K562 treated with DMSO at 1 percent for 4 hours (cell line): ENCODE results near the gene MTCL1. TPM values are rescaled to one million over a fixed set of nuclear protein-coding genes. Genes with fewer than 3 reads are reported as not detected.

ENCODE experiments used
- total RNA-seq: library from RNA; unstranded; fragments of 300-600 nt; gene quantifications from 2 replicates; pipeline ENCODE4 v1.2.3, GENCODE V29; 2022; ENCODE audit not compliant: insufficient read depth

Gene MTCL1
- 4.8 and 6.7 TPM in 2 replicates for total RNA-seq

GRCh38 chr18:8705238-8705960 is at the start of gene MTCL1:
TSS of gene MTCL1 (plus strand) at chr18:8705556. CDS start at chr18:8705661, 105 bp downstream.

Other genes with a start within 250 kb of the MTCL1 start
- gene RAB12, start 96.1 kb upstream of the MTCL1 start, total RNA-seq = 12.5 and 17.2 TPM in 2 replicates